Type B pancreatic cell (in vitro differentiated cells): ENCODE data around the gene RPA3. TPM values are rescaled to one million over a fixed set of nuclear protein-coding genes. Genes with fewer than 3 reads are reported as not detected.

Experiments used
- DNase-seq: peaks from one replicate; pipeline ENCODE4 v3.0.0; 2021; ENCODE audit warnings: mixed read lengths; ENCODE audit not compliant: unreplicated experiment; ENCODE audit errors: extremely low spot score
- H3K27ac Mint-ChIP-seq: 2 replicates; pipeline ENCODE4 v1.8.0; 2021; ENCODE audit warnings: mild to moderate bottlenecking, mixed read lengths
- H3K27me3 Mint-ChIP-seq: 2 replicates; pipeline ENCODE4 v1.8.0; 2021; ENCODE audit warnings: mixed read lengths
- H3K36me3 Mint-ChIP-seq: 2 replicates; pipeline ENCODE4 v1.8.0; 2021; ENCODE audit warnings: mixed read lengths
- H3K4me1 Mint-ChIP-seq: one replicate; pipeline ENCODE4 v1.8.0; 2021; ENCODE audit warnings: mixed read lengths; ENCODE audit not compliant: unreplicated experiment
- H3K4me3 Mint-ChIP-seq: 2 replicates; pipeline ENCODE4 v1.8.0; 2021; ENCODE audit warnings: mild to moderate bottlenecking, mixed read lengths
- H3K9me3 Mint-ChIP-seq: 2 replicates; pipeline ENCODE4 v1.8.0; 2021; ENCODE audit warnings: mixed read lengths
- CTCF ChIP-seq: fragments of 200-600 bp; sonication (generic); conservative IDR thresholded peaks from 2 replicates; pipeline ENCODE4 v1.5.0; 2021; ENCODE audit warnings: antibody characterized with exemption, mild to moderate bottlenecking
- total RNA-seq: library from RNA; stranded (reverse); gene quantifications from 2 replicates; pipeline ENCODE4 v1.2.1, GENCODE V29; 2021; ENCODE audit warnings: low replicate concordance

RPA3 gene
- total RNA-seq, 1 donor from 2014 or later, result 42.3 TPM

GRCh38 chr7:7673240-7673550 is 45.2 kb downstream of the RPA3 start:
- H3K27me3 Mint-ChIP-seq, result no peaks in the 10 kb centered on the region
- no peak overlapping the region for H3K27ac Mint-ChIP-seq
- peaks cover 18% of the 10 kb centered on the region for H3K36me3 Mint-ChIP-seq
- H3K4me1 Mint-ChIP-seq, result peaks cover 4% of the 10 kb centered on the region
- no peak overlapping the region for H3K4me3 Mint-ChIP-seq
- H3K9me3 Mint-ChIP-seq, result peaks cover 5% of the 10 kb centered on the region
- no peak for TF ChIP-seq CTCF
- DNase-seq, result no peak

GRCh38 chr7:7672545-7673239 is 45.7 kb downstream of the RPA3 start:
- no peaks in the 10 kb centered on the region for H3K27me3 Mint-ChIP-seq
- H3K36me3 Mint-ChIP-seq, result peaks cover 14% of the 10 kb centered on the region
- DNase-seq, result no peak
- H3K4me3 Mint-ChIP-seq, result no peak overlapping the region
- H3K9me3 Mint-ChIP-seq, result peaks cover 5% of the 10 kb centered on the region
- TF ChIP-seq CTCF, result no peak
- H3K4me1 Mint-ChIP-seq, result peaks cover 4% of the 10 kb centered on the region
- H3K27ac Mint-ChIP-seq, result no peak overlapping the region

GRCh38 chr7:7671361-7671760 is 47.0 kb downstream of the RPA3 start:
- Mint-ChIP-seq H3K36me3 (peaks cover 10% of the 10 kb centered on the region), H3K27ac (no peak overlapping the region), H3K4me3 (no peak overlapping the region), H3K4me1 (peaks cover 4% of the 10 kb centered on the region), H3K9me3 (peaks cover 5% of the 10 kb centered on the region), H3K27me3 (no peaks in the 10 kb centered on the region)
- no peak for TF ChIP-seq CTCF
- DNase-seq, result no peak

- H3K4me3 Mint-ChIP-seq, result no peak overlapping the region
- H3K9me3 Mint-ChIP-seq, result peaks cover 5% of the 10 kb centered on the region
- DNase-seq, result no peak
- H3K27ac Mint-ChIP-seq, result no peak overlapping the region
- H3K4me1 Mint-ChIP-seq, result peaks cover 4% of the 10 kb centered on the region
- no peak for TF ChIP-seq CTCF
- H3K27me3 Mint-ChIP-seq, result no peaks in the 10 kb centered on the region
- peaks cover 3% of the 10 kb centered on the region for H3K36me3 Mint-ChIP-seq
Observed at GRCh38 chr7:7670490-7670889, 47.9 kb downstream of the RPA3 start.

- Mint-ChIP-seq H3K4me1 (peaks cover 14% of the 10 kb centered on the region), H3K9me3 (peaks cover 5% of the 10 kb centered on the region), H3K27me3 (no peaks in the 10 kb centered on the region), H3K27ac (no peak overlapping the region), H3K36me3 (peaks cover 3% of the 10 kb centered on the region), H3K4me3 (no peak overlapping the region)
- DNase-seq, result no peak
- no peak for TF ChIP-seq CTCF
Observed at GRCh38 chr7:7668706-7669105, 49.7 kb downstream of the RPA3 start.

GRCh38 chr7:7667187-7667586 is 51.2 kb downstream of the RPA3 start:
- Mint-ChIP-seq H3K27ac (no peak overlapping the region), H3K36me3 (no peaks in the 10 kb centered on the region), H3K4me3 (no peak overlapping the region), H3K27me3 (no peaks in the 10 kb centered on the region), H3K4me1 (peaks cover 10% of the 10 kb centered on the region), H3K9me3 (peaks cover 5% of the 10 kb centered on the region)
- no peak for DNase-seq
- TF ChIP-seq CTCF, result no peak
